HL-60 (cell line): ENCODE results near the gene DGKI.

Experiments
- GABPA ChIP-seq: IDR thresholded peaks from 2 replicates; pipeline ENCODE4 v1.6.1; 2012; ENCODE audit warnings: low read depth
- SPI1 ChIP-seq: IDR thresholded peaks from 2 replicates; pipeline ENCODE4 v1.6.1; 2012; ENCODE audit warnings: low read depth, mild to moderate bottlenecking, borderline replicate concordance
- TF ChIP-seq, protein P1 (sequence below): IDR thresholded peaks from one replicate; pipeline ENCODE4 v1.5.1; 2011; ENCODE audit warnings: low read length, control low read depth, inconsistent platforms; ENCODE audit not compliant: insufficient read depth

DNA sequence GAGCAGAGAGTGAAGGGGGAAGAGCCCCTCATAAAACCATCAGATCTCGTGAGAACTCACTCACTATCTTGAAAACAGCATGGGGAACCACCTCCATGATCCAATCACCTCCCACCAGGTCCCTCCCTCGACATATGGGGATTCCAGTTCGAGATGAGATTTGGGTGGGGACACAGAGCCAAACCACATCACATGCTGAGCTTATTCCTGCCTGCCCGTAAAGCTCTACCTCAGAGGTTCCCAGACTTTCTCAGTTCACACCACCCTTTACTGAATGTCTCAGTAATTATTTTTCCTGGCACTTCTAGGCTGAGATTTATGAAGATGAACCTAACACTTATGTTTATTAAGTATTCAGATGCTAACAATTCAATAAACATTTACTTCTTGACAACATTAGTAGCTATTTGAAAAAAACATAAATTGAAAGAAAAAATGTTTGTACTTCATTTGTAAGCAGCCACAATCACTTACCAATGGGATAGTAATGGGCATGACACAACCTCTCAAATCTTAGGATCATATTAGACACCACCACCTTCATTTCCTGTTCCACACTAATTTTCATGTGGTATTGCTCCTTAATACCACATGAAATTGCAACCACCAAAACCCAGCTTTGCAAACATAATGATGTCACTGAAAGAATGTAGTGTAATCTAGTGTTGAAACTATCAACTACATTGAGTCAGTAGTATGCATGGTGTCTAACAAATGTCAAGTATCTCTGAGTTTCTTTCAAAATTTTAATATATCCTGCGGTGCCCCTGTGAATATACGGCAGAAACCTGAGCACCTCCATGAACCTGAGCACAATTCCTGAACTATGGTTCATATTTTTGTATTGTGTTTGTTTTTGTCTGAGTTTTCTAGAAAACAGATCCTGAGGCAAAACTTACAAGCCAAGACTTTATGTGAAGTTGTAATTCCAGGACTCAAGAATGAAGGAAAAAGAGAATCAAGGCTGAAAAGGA, 4.5 kb upstream of the DGKI start:
- TF ChIP-seq, protein P1, sequence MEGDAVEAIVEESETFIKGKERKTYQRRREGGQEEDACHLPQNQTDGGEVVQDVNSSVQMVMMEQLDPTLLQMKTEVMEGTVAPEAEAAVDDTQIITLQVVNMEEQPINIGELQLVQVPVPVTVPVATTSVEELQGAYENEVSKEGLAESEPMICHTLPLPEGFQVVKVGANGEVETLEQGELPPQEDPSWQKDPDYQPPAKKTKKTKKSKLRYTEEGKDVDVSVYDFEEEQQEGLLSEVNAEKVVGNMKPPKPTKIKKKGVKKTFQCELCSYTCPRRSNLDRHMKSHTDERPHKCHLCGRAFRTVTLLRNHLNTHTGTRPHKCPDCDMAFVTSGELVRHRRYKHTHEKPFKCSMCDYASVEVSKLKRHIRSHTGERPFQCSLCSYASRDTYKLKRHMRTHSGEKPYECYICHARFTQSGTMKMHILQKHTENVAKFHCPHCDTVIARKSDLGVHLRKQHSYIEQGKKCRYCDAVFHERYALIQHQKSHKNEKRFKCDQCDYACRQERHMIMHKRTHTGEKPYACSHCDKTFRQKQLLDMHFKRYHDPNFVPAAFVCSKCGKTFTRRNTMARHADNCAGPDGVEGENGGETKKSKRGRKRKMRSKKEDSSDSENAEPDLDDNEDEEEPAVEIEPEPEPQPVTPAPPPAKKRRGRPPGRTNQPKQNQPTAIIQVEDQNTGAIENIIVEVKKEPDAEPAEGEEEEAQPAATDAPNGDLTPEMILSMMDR, result no peak
- TF ChIP-seq SPI1, result no peak
- TF ChIP-seq GABPA, result no peak
